ENCODE results near the gene STRBP.

GRCh38 chr9:123269281-123269680 lies 895 bp upstream of the STRBP start:
- TF ChIP-seq CTCF (IDR thresholded peaks at IDR 0.05): no peak
- TF ChIP-seq POLR2A (IDR thresholded peaks at IDR 0.05): no peak
